Measurements from ENCODE around the gene LRMDA.

The LRMDA gene

GRCh38 chr10:76334255-76334654 is 902.8 kb downstream of the LRMDA start:
- Histone ChIP-seq H3K9ac (ENCODE audit: low read depth, low read length, poor library complexity, severe bottlenecking) (no peak overlapping the region), H3F3A (ENCODE audit: low read depth) (no peaks in the 10 kb centered on the region)

GRCh38 chr10:76336213-76336963 is 905.0 kb downstream of the LRMDA start:
- H3K9ac ChIP-seq (ENCODE audit: low read depth, low read length, poor library complexity, severe bottlenecking): no peak overlapping the region
- peaks cover 10% of the 10 kb centered on the region for H3F3A ChIP-seq (ENCODE audit: low read depth)
- no peaks in the 10 kb centered on the region for H4K20me1 ChIP-seq (ENCODE audit: insufficient read depth, low read length, poor library complexity, severe bottlenecking)
- no peaks in the 10 kb centered on the region for H3K79me2 ChIP-seq (ENCODE audit: insufficient read depth, low read length)
- peaks cover 33% of the 10 kb centered on the region for H3K4me1 ChIP-seq (ENCODE audit: insufficient read depth, low read length, poor library complexity, severe bottlenecking)
- H3K9me3 ChIP-seq (ENCODE audit: insufficient read depth, low read depth, low read length): no peaks in the 10 kb centered on the region
- H3K9me2 ChIP-seq (replicated peaks; ENCODE audit: low read depth, low read length): no peaks in the 10 kb centered on the region
- no peak overlapping the region for H3K4me2 ChIP-seq (ENCODE audit: low read depth, low read length, poor library complexity, severe bottlenecking)
- TF ChIP-seq, protein P1, sequence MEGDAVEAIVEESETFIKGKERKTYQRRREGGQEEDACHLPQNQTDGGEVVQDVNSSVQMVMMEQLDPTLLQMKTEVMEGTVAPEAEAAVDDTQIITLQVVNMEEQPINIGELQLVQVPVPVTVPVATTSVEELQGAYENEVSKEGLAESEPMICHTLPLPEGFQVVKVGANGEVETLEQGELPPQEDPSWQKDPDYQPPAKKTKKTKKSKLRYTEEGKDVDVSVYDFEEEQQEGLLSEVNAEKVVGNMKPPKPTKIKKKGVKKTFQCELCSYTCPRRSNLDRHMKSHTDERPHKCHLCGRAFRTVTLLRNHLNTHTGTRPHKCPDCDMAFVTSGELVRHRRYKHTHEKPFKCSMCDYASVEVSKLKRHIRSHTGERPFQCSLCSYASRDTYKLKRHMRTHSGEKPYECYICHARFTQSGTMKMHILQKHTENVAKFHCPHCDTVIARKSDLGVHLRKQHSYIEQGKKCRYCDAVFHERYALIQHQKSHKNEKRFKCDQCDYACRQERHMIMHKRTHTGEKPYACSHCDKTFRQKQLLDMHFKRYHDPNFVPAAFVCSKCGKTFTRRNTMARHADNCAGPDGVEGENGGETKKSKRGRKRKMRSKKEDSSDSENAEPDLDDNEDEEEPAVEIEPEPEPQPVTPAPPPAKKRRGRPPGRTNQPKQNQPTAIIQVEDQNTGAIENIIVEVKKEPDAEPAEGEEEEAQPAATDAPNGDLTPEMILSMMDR (conservative IDR thresholded peaks at IDR 0.05; ENCODE audit: low read length): no peak
- TF ChIP-seq EZH2phosphoT487 (IDR thresholded peaks at IDR 0.05; ENCODE audit: borderline replicate concordance): no peak
- H3K4me3 ChIP-seq (ENCODE audit: low read length, poor library complexity, severe bottlenecking): no peak overlapping the region
- H3K27me3 ChIP-seq (ENCODE audit: insufficient read depth, low read length, poor library complexity, severe bottlenecking): no peaks in the 10 kb centered on the region
- H3K36me3 ChIP-seq (ENCODE audit: insufficient read depth, low read length): no peaks in the 10 kb centered on the region
- no peak overlapping the region for H2AFZ ChIP-seq (ENCODE audit: low read length)

More at GRCh38 chr10:76334255-76334654, 902.8 kb downstream of the LRMDA start:
- Histone ChIP-seq H3K9me3 (ENCODE audit: insufficient read depth, low read depth, low read length) (no peaks in the 10 kb centered on the region), H4K20me1 (ENCODE audit: insufficient read depth, low read length, poor library complexity, severe bottlenecking) (no peaks in the 10 kb centered on the region), H3K27me3 (ENCODE audit: insufficient read depth, low read length, poor library complexity, severe bottlenecking) (no peaks in the 10 kb centered on the region), H3K4me2 (ENCODE audit: low read depth, low read length, poor library complexity, severe bottlenecking) (no peak overlapping the region), H3K4me1 (ENCODE audit: insufficient read depth, low read length, poor library complexity, severe bottlenecking) (peaks cover 21% of the 10 kb centered on the region), H3K79me2 (ENCODE audit: insufficient read depth, low read length) (no peaks in the 10 kb centered on the region), H3K4me3 (ENCODE audit: low read length, poor library complexity, severe bottlenecking) (no peak overlapping the region), H3K36me3 (ENCODE audit: insufficient read depth, low read length) (no peaks in the 10 kb centered on the region), H2AFZ (ENCODE audit: low read length) (no peak overlapping the region), H3K9me2 (replicated peaks; ENCODE audit: low read depth, low read length) (no peaks in the 10 kb centered on the region)
- TF ChIP-seq, protein P1 (conservative IDR thresholded peaks at IDR 0.05; ENCODE audit: low read length): no peak
- no peak for TF ChIP-seq EZH2phosphoT487 (IDR thresholded peaks at IDR 0.05; ENCODE audit: borderline replicate concordance)

DNA sequence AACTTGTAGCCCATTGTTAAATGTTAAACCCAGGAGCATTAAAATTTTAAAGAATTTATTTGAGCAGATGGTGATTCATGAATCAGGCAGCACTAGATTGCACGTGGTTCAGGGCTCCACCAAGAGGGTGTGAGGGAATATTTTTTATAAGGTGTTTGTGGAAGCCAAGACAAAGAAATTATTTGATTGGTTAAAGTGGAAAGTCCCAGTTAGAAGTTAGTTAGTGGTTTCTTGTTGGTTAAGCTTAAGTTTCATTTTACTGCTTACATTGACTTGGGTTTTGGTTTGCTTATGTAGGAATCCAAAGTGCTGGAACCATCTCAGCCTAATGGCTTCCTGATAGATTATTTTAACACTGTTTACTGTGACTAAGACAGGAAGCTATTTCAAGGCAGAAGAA is 906.2 kb downstream of the LRMDA start:
- Histone ChIP-seq H3K4me2 (ENCODE audit: low read depth, low read length, poor library complexity, severe bottlenecking) (no peak overlapping the region), H3K9me2 (replicated peaks; ENCODE audit: low read depth, low read length) (no peaks in the 10 kb centered on the region), H3K79me2 (ENCODE audit: insufficient read depth, low read length) (no peaks in the 10 kb centered on the region), H3K4me1 (ENCODE audit: insufficient read depth, low read length, poor library complexity, severe bottlenecking) (peaks cover 43% of the 10 kb centered on the region), H2AFZ (ENCODE audit: low read length) (no peak overlapping the region), H3K36me3 (ENCODE audit: insufficient read depth, low read length) (no peaks in the 10 kb centered on the region), H3K4me3 (ENCODE audit: low read length, poor library complexity, severe bottlenecking) (no peak overlapping the region), H3K27me3 (ENCODE audit: insufficient read depth, low read length, poor library complexity, severe bottlenecking) (no peaks in the 10 kb centered on the region), H3K9me3 (ENCODE audit: insufficient read depth, low read depth, low read length) (0 out of 2 replicates have a peak, but pooled peaks cover 1% of the 10 kb centered on the region), H4K20me1 (ENCODE audit: insufficient read depth, low read length, poor library complexity, severe bottlenecking) (no peaks in the 10 kb centered on the region), H3F3A (ENCODE audit: low read depth) (peaks cover 10% of the 10 kb centered on the region), H3K9ac (ENCODE audit: low read depth, low read length, poor library complexity, severe bottlenecking) (no peak overlapping the region)
- TF ChIP-seq, protein P1 (conservative IDR thresholded peaks at IDR 0.05; ENCODE audit: low read length): no peak
- no peak for TF ChIP-seq EZH2phosphoT487 (IDR thresholded peaks at IDR 0.05; ENCODE audit: borderline replicate concordance)

Data from Loucy (cell line).